Pancreas (tissue), 10 donors: ENCODE measurements around the gene CRX. TPM values are rescaled to one million over a fixed set of nuclear protein-coding genes. Genes with fewer than 3 reads are reported as not detected.
"Not testable (repeated sequence)": the region's sequence is repeated elsewhere in the genome, so short reads cannot be mapped to it uniquely, and the experiment has no call there.

Experiments
- ATAC-seq, 4 donors: fragments of 200-7000 bp; cut with Tn5 transposase; one replicate each; pipeline versions ENCODE4 v1.8.0 to v1.9.1; 2020; ENCODE audit warnings: mild to moderate bottlenecking in 4 of 4, moderate library complexity in 4 of 4
- DNase-seq, 6 donors: peaks; one replicate each; pipeline ENCODE4 v3.0.0-alpha.2; 2020
- FAIRE-seq: peaks from 2 replicates; lab custom pipeline; 2012; peaks lifted over from hg19 to GRCh38; lab: Jason Lieb, UNC
- H3K27ac ChIP-seq, 4 donors: fragments of 200-600 bp; sonication (generic); 1 replicate in 3 of 4; 2 replicates in 1 of 4; pipeline versions ENCODE4 v1.5.0 to v1.8.0; 2020
- H3K27me3 ChIP-seq, 4 donors: fragments of 200-600 bp; one replicate each; pipeline ENCODE4 v1.8.0; 2021
- H3K36me3 ChIP-seq, 3 donors: fragments of 200-600 bp; sonication (generic) in 1 of 3; one replicate each; pipeline versions ENCODE4 v1.5.0 to v1.8.0; 2020 to 2021
- H3K4me1 ChIP-seq, 3 donors: fragments of 200-600 bp; one replicate each; pipeline ENCODE4 v1.8.0; 2021
- H3K4me3 ChIP-seq, 4 donors: fragments of 200-600 bp; sonication (generic) in 2 of 4; one replicate each; pipeline versions ENCODE4 v1.5.0 to v1.8.0; 2020 to 2021
- H3K9me3 ChIP-seq, 4 donors: fragments of 200-600 bp; one replicate each; pipeline ENCODE4 v1.8.0; 2021
- WGBS, 2 donors: extraction: QIAGEN DNeasy Blood & Tissue Kit; methylation state at CpG; one replicate each; pipeline ENCODE4 v1.1.7; 2013; 5-methylcytosine and 5-hydroxymethylcytosine counted together
- intact Hi-C, 3 donors: fragments of 100-400 bp; cut with DNase I; formaldehyde crosslinking; loops; one replicate each; pipeline versions ENCODE4 v1.11.1 to v1.14.2; 2022
- polyA plus RNA-seq, 2 donors: library from polyadenylated mRNA; stranded (reverse); fragments of 200-250 nt; gene quantifications; one replicate each; pipeline ENCODE4 v1.2.3, GENCODE V29; 2013
- total RNA-seq, 6 donors: library from RNA; stranded (reverse); fragmentation: NEBNext Ultra II Directional in 4 of 6; extraction: Animal tissue kit (Norgen Biotek cat#: 25700) in 4 of 6; gene quantifications; one replicate each; pipeline versions ENCODE4 v1.2.1 to v1.2.4, GENCODE V29; 2021 to 2023
- TF ChIP-seq, protein P1 (sequence below), 4 donors: fragments of 200-600 bp; sonication (generic) in 3 of 4; IDR thresholded peaks; one replicate each; pipeline versions ENCODE4 v1.5.0 to v1.8.0; 2021; ENCODE audit warnings: antibody characterized with exemption in 4 of 4
- donor health status: healthy with polysubstance abuse.
- donor health status: DM: no; HTN: no; CAD: no; lungs with moderate emphysema.
- donor health status: DM: no; HTN: no; CAD: no.
- donor health status: control.
- donor health status: control.
- donor health status: Bipolar disorder and iron deficiency.
- donor health status: DM: yes; HTN: yes; CAD: no.
- donor health status: DM: no; HTN: no; CAD: no.
- donor health status: DM: no; HTN: no; CAD: no.
- donor health status: DM: yes; HTN: yes; CAD: no.

CRX gene
- total and polyA plus RNA-seq, 8 donors = not detected

DNA sequence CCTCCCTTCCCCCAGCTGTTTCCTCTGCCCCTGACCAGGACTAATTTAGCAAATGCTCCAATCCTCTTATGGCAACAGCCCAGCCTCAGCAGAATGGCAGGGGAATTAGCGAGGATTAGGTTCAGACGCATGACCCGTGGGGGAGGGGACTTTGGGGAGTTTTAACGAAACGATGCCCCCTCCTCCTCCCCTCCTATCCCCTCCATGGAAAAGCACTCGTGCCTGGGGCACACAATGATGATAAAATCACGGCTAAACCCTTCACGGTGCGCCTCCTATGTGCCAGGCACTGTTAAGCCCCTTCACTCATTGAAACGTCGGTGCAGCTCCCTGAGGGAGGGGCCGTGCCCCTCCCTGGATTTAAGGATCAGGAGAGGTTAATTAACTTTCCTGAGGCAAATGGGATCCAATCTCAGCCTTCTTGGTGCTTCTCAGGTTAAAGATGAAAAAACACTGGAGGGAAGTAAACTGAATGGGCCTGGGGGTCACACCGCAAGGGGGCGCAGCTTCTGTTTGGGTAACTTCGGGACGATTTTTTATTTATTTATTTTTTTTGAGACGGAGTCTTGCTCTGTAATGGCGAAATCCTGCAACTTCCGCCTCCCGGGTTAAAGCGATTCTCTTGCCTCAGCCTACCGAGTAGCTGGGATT lies 27.2 kb downstream of the CRX start:
- H3K4me1 ChIP-seq = no peaks in the 10 kb centered on the region
- intact Hi-C loops = no loop called here
- DNase-seq (no peak), FAIRE-seq (no peak), ATAC-seq (no peak)
- H3K9me3 ChIP-seq = no peaks in the 10 kb centered on the region
- H3K4me3 ChIP-seq = no peak overlapping the region
- WGBS, 2 donors = 3 to 6% methylated on average over 22 of the region's 22 CpGs
- H3K27ac ChIP-seq = no peak overlapping the region
- H3K27me3 ChIP-seq = peaks cover 0 to 7% (median 0%) of the 10 kb centered on the region in 4 donors
- TF ChIP-seq, protein P1, sequence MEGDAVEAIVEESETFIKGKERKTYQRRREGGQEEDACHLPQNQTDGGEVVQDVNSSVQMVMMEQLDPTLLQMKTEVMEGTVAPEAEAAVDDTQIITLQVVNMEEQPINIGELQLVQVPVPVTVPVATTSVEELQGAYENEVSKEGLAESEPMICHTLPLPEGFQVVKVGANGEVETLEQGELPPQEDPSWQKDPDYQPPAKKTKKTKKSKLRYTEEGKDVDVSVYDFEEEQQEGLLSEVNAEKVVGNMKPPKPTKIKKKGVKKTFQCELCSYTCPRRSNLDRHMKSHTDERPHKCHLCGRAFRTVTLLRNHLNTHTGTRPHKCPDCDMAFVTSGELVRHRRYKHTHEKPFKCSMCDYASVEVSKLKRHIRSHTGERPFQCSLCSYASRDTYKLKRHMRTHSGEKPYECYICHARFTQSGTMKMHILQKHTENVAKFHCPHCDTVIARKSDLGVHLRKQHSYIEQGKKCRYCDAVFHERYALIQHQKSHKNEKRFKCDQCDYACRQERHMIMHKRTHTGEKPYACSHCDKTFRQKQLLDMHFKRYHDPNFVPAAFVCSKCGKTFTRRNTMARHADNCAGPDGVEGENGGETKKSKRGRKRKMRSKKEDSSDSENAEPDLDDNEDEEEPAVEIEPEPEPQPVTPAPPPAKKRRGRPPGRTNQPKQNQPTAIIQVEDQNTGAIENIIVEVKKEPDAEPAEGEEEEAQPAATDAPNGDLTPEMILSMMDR (IDR thresholded peaks at IDR 0.05) = peak in 1 of 4 donors; percentile 18
- H3K36me3 ChIP-seq = no peaks in the 10 kb centered on the region

DNA sequence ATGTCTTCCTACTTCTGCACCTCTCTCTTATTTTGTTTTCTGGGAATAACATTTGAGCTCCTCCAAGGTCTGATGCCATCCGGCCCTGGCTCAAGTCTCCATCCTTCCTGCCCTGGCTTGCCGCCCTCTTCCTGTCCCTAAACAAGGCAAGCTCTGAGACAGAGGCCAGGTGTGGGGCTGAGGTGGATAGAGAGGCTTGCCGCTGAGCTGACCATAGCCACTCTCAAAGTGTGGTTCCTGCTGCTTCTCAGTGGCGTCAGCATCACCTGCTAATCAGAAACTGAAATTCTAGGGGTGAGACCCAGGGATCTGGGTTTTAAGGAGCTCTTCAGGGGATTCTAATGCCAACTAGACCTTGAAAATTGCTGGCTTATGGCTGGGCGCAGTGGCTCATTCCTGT lies 31.3 kb downstream of the CRX start:
- Histone ChIP-seq H3K4me1 (no peaks in the 10 kb centered on the region), H3K4me3 (no peak overlapping the region), H3K36me3 (no peaks in the 10 kb centered on the region), H3K9me3 (no peaks in the 10 kb centered on the region), H3K27me3 (peaks cover 0 to 4% (median 0%) of the 10 kb centered on the region in 4 donors), H3K27ac (no peak overlapping the region)
- no peak for ATAC-seq
- TF ChIP-seq, protein P1 (IDR thresholded peaks at IDR 0.05) = no peak
- no peak for DNase-seq
- intact Hi-C loops = no loop called here
- FAIRE-seq = no peak
- 48 to 60% methylated on average over 5 of the region's 5 CpGs for WGBS, 2 donors

DNA sequence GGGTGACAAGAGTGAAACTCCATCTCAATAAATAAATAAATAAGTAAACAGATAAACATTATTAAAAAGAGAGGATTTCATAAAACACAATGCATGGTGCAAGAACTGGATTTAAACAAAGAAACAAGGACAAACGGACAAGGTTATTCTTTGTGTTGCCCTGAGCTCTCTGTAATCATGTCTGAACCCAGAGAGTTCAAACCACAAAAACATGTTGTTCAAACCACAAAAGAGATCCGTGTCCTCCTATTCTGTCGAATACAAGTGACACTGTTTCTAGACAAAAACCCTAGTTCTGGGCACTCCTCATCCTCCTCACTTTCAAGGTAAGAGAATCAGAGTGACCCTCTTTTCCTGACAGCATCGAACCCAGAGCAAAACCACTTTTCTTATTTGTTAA lies 32.7 kb downstream of the CRX start:
- TF ChIP-seq, protein P1 (IDR thresholded peaks at IDR 0.05) = no peak
- ATAC-seq (no peak), DNase-seq (no peak), FAIRE-seq (no peak)
- intact Hi-C loops = no loop called here
- 47 to 67% methylated on average over 4 of the region's 4 CpGs for WGBS, 2 donors
- no peak overlapping the region for H3K27ac ChIP-seq
- H3K36me3 ChIP-seq = no peaks in the 10 kb centered on the region
- no peaks in the 10 kb centered on the region for H3K9me3 ChIP-seq
- H3K4me1 ChIP-seq = no peaks in the 10 kb centered on the region
- no peak overlapping the region for H3K4me3 ChIP-seq
- H3K27me3 ChIP-seq = no peaks in the 10 kb centered on the region

DNA sequence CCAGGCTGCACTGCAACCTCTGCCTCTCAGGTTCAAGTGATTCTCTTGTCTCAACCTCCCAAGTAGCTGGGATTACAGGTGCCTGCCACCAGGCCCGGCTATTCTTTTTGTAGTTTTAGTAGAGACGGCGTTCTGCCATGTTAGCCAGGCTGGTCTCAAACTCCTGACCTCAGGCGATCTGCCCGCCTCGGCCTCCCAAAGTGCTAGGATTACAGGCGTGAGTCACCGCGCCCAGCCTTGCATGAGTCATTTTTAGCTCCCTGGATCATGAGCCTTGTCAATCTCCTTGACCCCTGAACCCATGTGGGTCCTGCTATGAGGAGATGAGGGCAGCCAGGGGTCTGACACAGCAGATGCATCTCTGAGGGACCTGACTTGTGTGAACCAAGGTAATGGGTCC lies 36.5 kb downstream of the CRX start:
- DNase-seq, H3K4me1 ChIP-seq, H3K4me3 ChIP-seq, H3K27ac ChIP-seq, ATAC-seq, H3K27me3 ChIP-seq, H3K9me3 ChIP-seq, H3K36me3 ChIP-seq, intact Hi-C loops, FAIRE-seq: not testable (repeated sequence)
- WGBS, 2 donors = 70 to 80% methylated on average over 9 of the region's 9 CpGs

DNA sequence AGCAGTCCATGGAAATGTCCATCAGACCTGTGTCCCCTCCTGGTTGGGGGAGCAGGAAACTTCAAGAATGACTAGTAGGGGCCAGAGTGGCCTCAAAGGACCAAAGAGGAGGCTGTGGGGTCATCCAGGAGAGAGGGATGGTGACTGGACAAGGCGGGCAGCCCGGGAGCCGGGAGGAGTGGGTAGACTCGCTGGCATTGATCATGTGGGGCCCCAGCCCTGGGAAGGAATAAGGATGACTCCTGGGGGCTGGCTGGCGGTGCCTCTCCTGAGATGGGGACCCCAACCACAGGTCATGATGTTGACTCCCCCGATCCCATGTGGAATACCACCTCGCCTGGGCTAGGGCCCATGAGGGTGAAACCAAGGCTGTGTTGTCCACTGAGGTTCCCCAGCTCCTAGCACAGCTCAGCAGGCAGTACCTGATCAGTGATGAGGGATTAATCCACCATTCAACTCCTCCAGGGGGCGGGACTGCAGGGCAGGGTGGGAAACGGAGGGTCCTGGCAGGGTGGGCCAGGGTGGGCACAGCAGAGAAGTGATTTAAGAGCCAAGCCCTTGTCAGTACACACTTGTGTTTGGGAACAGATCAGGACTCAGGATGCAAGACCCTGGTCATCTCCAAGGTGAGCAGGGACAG lies 37.0 kb downstream of the CRX start, which contains the start of gene TPRX2:
Gene TPRX2 (plus strand): TSS at position 590 of the 640 bp plus-strand sequence. CDS start 12 bp downstream, at position 602.
- H3K27me3 ChIP-seq, H3K27ac ChIP-seq, ATAC-seq, FAIRE-seq, H3K36me3 ChIP-seq, intact Hi-C loops, H3K4me3 ChIP-seq, H3K9me3 ChIP-seq, H3K4me1 ChIP-seq: not testable (repeated sequence)
- peak in 1 of 6 donors; percentile 34 for DNase-seq
- WGBS, 2 donors = 68 to 70% methylated on average over 6 to 9 of the region's 9 CpGs

DNA sequence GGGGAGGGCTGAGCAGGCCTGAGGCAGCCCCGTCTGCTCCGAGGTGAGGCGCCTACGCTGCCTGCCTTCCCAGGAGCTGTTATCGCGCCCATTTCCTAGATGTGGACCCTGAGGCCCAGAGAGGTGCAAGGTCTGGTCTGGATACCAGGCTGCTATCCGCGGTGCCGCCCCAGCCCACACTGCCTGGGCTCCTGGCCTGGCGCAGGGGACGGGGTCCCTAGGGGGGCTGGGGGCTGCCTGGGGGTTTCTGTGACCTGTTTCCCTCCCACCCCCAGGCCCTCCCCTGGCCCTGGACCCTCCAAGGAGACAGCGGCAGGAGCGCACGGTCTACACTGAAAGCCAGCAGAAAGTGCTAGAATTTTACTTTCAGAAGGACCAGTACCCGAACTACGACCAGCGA lies 38.1 kb downstream of the CRX start:
- intact Hi-C loops, H3K27me3 ChIP-seq, H3K4me1 ChIP-seq, H3K36me3 ChIP-seq, H3K27ac ChIP-seq, H3K4me3 ChIP-seq, H3K9me3 ChIP-seq, FAIRE-seq, ATAC-seq: not testable (repeated sequence)
- 73 to 77% methylated on average over 3 to 10 of the region's 17 CpGs for WGBS, 2 donors
- peak in 1 of 6 donors; percentile 21 for DNase-seq
